Putamen (tissue), 1 donor: ENCODE results near the gene SYNJ2.

Experiments used
- DNase-seq: peaks from one replicate; pipeline ENCODE4 v3.0.0-alpha.2; 2016; ENCODE audit warnings: low spot score

SYNJ2 gene

GRCh38 chr6:158014505-158015187 is 33.0 kb downstream of the SYNJ2 start:
- DNase-seq = no peak

- DNase-seq = no peak
Measured at GRCh38 chr6:158015188-158015506, 33.5 kb downstream of the SYNJ2 start.

GRCh38 chr6:158016571-158017383 is 35.1 kb downstream of the SYNJ2 start:
- DNase-seq = no peak

GRCh38 chr6:158017621-158018040 is 36.0 kb downstream of the SYNJ2 start:
- no peak for DNase-seq

GRCh38 chr6:158018041-158018771 is 36.5 kb downstream of the SYNJ2 start:
- no peak for DNase-seq

- no peak for DNase-seq
Measured at GRCh38 chr6:158018851-158019361, 37.2 kb downstream of the SYNJ2 start.

GRCh38 chr6:158019416-158019815 is 37.8 kb downstream of the SYNJ2 start:
- no peak for DNase-seq

GRCh38 chr6:158020272-158020711 is 38.6 kb downstream of the SYNJ2 start:
- DNase-seq = no peak

GRCh38 chr6:158020811-158021210 is 39.1 kb downstream of the SYNJ2 start:
- no peak for DNase-seq

- DNase-seq = no peak
Measured at GRCh38 chr6:158021376-158021775, 39.7 kb downstream of the SYNJ2 start.

GRCh38 chr6:158021814-158022748 is 40.4 kb downstream of the SYNJ2 start:
- no peak for DNase-seq

- no peak for DNase-seq
Measured at GRCh38 chr6:158022749-158023596, 41.3 kb downstream of the SYNJ2 start.

- DNase-seq = no peak
Measured at GRCh38 chr6:158023597-158023939, 41.9 kb downstream of the SYNJ2 start.

- no peak for DNase-seq
Measured at GRCh38 chr6:158024566-158025297, 43.1 kb downstream of the SYNJ2 start.

GRCh38 chr6:158026054-158026900 is 44.6 kb downstream of the SYNJ2 start:
- DNase-seq = no peak

- no peak for DNase-seq
Measured at GRCh38 chr6:158026901-158027589, 45.4 kb downstream of the SYNJ2 start.

- no peak for DNase-seq
Measured at GRCh38 chr6:158027590-158028285, 46.1 kb downstream of the SYNJ2 start.

- no peak for DNase-seq
Measured at GRCh38 chr6:158028421-158028820, 46.8 kb downstream of the SYNJ2 start.
